Activated naive CD4-positive, alpha-beta T cell treated with anti-CD3 and anti-CD28 coated beads, Interleukin-2, amount 50 U/mL, for 24 hours (primary cell): ENCODE measurements around the gene NRARP.

ENCODE experiments used
- H3K27ac Mint-ChIP-seq: one replicate; pipeline ENCODE4 v1.8.0; 2021; ENCODE audit warnings: mild to moderate bottlenecking, mixed read lengths
- H3K27me3 Mint-ChIP-seq: one replicate; pipeline ENCODE4 v1.8.0; 2021; ENCODE audit warnings: mixed read lengths
- H3K36me3 Mint-ChIP-seq: one replicate; pipeline ENCODE4 v1.8.0; 2021; ENCODE audit warnings: mixed read lengths
- H3K4me1 Mint-ChIP-seq: one replicate; pipeline ENCODE4 v1.8.0; 2021; ENCODE audit warnings: mixed read lengths
- H3K4me3 Mint-ChIP-seq: one replicate; pipeline ENCODE4 v1.8.0; 2021; ENCODE audit warnings: mild to moderate bottlenecking, mixed read lengths
- H3K9me3 Mint-ChIP-seq: one replicate; pipeline ENCODE4 v1.8.0; 2021; ENCODE audit warnings: mixed read lengths

Gene NRARP

DNA sequence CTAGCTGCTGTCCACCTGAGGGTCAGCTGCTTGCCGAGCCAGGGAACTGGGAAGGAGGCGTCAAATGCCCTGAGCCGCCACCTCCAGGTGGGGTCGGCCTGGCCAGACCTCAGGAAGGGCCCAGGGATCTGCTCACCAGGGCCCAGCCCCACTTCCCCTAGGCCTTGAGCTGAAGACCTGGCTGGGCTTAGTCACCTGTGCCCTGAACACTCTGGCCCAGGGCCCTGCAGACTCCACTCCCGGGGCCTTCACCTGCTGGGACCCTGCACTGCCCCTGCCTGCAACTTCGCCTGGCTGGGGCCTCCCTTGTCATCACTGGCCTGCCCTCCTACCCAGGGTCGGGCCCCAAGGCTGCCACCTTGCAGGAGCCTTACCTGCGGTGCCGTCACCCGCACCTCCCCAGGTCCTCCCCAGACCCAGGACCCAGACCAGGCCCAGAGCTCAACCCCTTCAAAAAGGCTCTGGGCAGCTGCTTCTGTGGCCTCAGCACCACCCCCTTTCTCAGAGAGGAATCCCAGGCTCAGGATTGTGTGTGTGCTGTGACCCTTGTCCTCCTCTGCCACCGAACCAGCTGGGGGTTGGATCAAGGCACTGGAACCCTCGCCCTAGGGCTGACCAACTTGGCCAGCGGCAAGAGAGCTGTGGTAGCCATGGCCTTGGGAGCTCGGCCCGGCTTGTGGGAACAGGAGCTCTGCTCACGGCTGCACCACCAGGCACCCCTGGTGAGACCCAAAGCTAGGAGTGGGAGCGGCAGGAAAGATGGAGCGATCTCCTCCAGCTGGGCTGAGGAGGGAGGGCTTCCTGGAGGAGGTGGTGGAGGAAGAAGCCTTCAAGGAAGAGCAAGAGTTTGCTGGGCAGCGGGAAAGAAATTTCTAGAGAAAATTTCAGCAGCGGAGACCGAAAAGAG is 48.1 kb downstream of the NRARP start:
- H3K4me1 Mint-ChIP-seq, result peaks cover 14% of the 10 kb centered on the region
- H3K27me3 Mint-ChIP-seq, result no peaks in the 10 kb centered on the region
- no peaks in the 10 kb centered on the region for H3K9me3 Mint-ChIP-seq
- H3K4me3 Mint-ChIP-seq, result peak overlapping the region; percentile 88
- peak overlapping the region; percentile 72 for H3K27ac Mint-ChIP-seq
- no peaks in the 10 kb centered on the region for H3K36me3 Mint-ChIP-seq

DNA sequence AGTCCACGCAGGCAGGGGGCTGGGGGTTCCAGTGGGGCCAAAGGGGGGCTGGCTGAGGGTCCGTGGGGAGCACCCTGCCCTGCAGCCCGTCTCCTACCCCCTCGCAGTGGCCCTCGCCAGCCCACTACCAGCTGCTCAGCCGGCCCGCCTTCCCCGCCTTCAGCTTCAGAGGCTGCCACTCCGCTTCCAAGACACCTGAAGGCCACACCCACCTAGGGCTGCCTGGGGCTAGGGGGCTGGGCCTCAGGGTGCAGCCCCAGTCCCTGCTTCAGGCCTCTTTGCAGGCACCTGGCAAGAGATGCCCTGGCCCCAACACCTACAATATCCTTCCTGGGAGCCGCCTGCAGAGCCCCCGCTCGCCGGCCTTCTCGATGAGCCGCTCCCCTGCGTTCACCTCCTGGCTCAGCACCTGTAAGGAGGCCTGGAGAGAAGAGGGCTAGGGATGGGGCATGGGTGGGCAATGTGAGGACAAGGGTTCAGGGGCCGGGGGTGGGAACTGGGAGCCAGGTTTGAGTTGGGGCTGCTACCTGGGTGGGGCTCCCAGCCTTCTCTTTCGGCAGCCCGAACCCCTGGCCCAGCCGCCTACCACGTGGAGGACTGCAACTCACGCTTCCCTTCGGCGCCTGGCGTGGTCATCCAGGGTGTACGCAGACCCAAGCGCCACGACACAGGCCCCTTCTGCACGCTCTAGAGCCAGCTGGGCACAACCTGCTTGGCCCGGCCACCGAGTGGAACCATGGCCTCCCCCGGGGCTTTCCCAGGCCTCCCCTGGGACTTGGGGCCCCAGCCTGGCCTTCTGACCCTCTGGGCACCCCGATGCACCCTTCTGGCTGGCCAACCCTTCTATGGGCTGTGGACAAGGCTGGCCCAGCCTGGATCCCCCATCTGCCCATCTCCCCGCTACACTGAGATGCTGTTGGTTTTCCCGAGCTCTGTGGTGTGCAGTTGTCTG is 49.2 kb downstream of the NRARP start:
- Mint-ChIP-seq H3K27me3 (no peaks in the 10 kb centered on the region), H3K36me3 (no peaks in the 10 kb centered on the region), H3K27ac (no peak overlapping the region), H3K9me3 (no peaks in the 10 kb centered on the region), H3K4me1 (peaks cover 14% of the 10 kb centered on the region), H3K4me3 (no peak overlapping the region)

DNA sequence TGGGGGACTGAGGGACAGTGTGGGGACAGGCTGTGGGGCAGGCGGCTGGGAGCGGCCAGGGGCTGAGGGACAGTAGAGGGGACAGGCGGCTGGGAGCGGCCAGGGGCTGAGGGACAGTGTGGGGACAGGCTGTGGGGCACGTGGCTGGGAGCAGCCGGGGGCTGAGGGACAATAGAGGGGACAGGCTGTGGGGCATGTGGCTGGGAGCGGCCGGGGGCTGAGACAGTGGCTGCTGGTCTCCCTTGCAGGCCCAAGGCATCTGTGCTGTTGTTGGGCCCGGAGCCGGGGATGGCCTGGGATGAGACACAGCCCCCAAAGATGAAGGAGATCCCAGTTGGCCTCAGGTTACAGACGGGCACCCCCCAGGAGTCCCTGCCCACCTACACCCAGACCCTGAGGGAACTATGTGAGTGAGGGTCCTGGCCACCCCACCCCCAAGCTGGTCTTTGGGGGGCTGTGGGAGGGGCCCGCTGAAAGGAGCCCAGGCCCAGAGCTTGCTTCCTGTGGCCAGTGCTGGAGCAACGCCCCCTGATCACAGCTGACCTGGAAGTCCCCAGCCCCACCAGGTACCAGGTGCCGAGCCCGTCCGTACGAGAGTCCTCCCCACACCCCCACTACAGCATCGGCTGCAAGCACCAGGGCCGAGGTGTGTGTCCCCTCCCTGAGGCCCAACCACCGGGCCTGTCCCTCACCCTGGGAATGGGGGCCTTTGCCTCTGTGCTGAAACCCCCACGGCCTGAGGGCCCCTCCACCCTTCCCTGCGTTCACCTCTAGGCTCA is 50.4 kb downstream of the NRARP start:
- no peaks in the 10 kb centered on the region for H3K36me3 Mint-ChIP-seq
- H3K27me3 Mint-ChIP-seq, result no peaks in the 10 kb centered on the region
- no peaks in the 10 kb centered on the region for H3K9me3 Mint-ChIP-seq
- H3K27ac Mint-ChIP-seq, result no peak overlapping the region
- H3K4me1 Mint-ChIP-seq, result peaks cover 12% of the 10 kb centered on the region
- H3K4me3 Mint-ChIP-seq, result no peak overlapping the region

DNA sequence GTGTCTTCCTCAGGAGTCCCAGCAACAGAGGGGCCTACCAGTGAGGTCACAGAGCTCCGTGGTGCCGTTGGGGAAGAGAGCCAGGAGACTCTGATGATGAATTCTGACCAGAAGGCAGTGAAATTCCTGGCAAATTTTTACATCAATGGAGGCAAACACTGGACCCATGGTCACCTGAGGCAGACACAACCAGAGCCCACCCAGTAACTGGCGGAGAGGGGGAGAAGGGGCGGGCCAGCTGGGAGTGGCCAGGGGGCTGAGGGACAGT is 50.9 kb downstream of the NRARP start, which contains the start of gene STPG3:
Gene STPG3 (plus strand): TSS at position 93 of the 268 bp plus-strand sequence. CDS start 1 bp downstream, at position 94.
- Mint-ChIP-seq H3K4me3 (no peak within 1 kb of the TSS), H3K9me3 (no peaks in the 10 kb centered on the region), H3K27me3 (no peaks in the 10 kb centered on the region), H3K36me3 (no peaks in the 10 kb centered on the region), H3K27ac (no peak within 1 kb of the TSS), H3K4me1 (peaks cover 7% of the 10 kb centered on the region)

DNA sequence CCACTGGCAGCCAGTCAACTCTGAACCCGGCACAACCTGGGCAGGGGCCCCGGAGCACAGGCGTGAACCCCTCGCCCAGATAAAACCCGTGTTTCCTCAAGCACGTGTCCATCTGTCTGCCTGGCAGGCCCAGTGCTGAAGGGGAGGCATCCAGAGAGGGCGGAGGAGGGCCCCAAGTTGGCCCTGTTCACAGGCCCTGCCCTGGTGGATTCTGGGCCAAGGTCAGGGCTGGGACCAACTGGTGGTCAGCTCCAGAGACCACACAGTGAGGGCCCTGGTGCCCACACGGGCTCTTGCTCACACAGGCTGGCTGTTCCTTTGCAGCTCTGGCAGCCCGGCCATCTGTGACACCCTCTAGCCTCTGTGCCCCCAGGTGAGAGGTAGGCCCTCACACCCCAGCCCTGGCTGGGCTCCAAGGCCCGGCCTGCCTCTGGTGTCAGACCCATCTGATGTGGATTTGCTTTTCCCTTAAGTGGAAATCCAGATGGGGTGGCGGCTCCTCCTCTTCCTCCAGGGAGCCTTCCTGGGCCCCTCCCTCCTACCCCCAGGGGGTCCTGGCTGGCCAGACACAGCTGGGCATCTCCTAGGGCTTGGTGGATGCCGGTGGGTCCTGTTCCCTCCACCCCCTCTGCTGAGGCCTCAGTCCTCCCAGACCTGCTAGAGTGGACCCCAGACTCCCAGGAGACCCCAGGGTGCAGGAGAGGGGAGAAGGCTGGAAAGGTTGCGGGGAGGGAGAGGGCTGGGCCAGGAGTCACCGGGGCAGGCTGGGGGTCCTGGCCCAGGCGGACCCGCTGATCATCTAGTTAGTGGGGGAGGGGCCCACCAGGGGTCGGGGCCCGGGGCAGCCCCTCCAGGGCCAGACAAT is 51.5 kb downstream of the NRARP start:
- peaks cover 5% of the 10 kb centered on the region for H3K4me1 Mint-ChIP-seq
- H3K36me3 Mint-ChIP-seq, result no peaks in the 10 kb centered on the region
- H3K4me3 Mint-ChIP-seq, result no peak overlapping the region
- H3K27ac Mint-ChIP-seq, result no peak overlapping the region
- H3K27me3 Mint-ChIP-seq, result no peaks in the 10 kb centered on the region
- H3K9me3 Mint-ChIP-seq, result no peaks in the 10 kb centered on the region
